ENCODE measurements around the gene KCNIP2. TPM values are rescaled to one million over a fixed set of nuclear protein-coding genes. Genes with fewer than 3 reads are reported as not detected.
A peak's percentile ranks its signal among the peaks of the same experiment; 100 is the strongest.

Gene KCNIP2
- total and polyA plus RNA-seq, 2 of the 4 experiments (the other 2 are of a cell fraction): under 0.01 to 0.87 TPM

DNA sequence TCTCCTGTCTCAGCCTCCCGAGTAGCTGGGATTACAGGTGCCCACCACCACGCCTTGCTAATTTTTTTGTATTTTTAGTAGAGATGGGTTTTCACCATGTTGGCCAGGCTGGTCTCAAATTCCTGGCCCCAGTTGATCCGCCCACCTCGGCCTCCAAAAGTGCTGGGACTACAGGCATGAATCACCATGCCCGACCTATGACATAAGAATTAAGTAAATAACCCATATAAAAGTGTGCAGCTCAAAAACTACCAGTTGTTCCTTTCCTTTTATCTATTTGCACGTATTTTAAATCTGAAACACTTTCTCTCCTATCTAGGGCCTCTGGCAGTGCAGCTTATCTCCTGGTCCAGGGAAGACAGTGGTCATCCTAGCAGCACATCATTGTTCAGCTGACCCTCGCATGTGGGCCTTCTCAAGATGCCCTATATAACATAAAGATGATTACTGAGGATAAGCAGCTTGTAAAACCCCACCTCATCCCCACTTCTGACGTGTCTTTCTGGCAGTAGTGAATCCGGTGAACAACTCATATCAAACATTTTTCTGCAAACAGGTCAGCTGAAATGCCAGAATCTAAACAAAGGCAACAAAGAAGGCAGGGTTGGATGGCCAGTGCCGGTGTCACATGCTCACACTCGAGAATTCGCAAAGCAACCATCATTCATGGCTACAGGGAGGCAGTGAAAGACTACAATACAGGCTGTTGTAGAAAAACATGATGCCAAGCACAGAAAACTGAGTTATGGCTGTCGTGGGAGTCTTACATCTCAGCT, 36.0 kb upstream of the KCNIP2 start (continued):
- TF ChIP-seq FOS (IDR thresholded peaks at IDR 0.05; ENCODE audit: low read depth, low read length): peak; percentile 13; the same call in 1 of the 2 replicates
- TF ChIP-seq RCOR1 (IDR thresholded peaks at IDR 0.05; ENCODE audit: insufficient replicate concordance, low read length): no peak
- TF ChIP-seq MXI1 (IDR thresholded peaks at IDR 0.05; ENCODE audit: borderline replicate concordance, low read depth, low read length): no peak

DNA sequence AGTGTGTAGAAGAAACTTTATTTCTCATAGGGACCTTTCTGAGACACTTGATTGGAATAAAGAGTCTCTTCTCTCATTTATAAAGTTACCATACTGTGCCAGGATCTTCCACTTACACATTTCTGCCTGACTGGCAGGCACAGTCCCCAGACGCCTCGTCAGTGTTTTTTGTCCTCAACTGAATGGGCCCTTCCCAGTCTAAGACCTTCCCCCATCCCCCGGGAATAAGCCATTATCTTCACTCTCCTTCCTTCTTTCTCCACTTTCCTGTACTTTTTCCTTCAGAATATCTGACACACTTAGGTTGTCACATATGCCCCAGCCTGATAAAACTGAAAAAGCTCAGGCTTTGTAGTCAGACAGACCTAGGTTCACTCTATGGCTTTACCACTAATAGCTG, 35.3 kb upstream of the KCNIP2 start:
- POLR2A ChIA-PET (ENCODE audit: unreplicated experiment): no interaction called here

More for the DNA sequence above, 35.3 kb upstream of the KCNIP2 start:
- intact Hi-C loops (cut with micrococcal nuclease): no loop called here
- TF ChIP-seq, protein P1, sequence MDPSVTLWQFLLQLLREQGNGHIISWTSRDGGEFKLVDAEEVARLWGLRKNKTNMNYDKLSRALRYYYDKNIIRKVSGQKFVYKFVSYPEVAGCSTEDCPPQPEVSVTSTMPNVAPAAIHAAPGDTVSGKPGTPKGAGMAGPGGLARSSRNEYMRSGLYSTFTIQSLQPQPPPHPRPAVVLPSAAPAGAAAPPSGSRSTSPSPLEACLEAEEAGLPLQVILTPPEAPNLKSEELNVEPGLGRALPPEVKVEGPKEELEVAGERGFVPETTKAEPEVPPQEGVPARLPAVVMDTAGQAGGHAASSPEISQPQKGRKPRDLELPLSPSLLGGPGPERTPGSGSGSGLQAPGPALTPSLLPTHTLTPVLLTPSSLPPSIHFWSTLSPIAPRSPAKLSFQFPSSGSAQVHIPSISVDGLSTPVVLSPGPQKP (IDR thresholded peaks at IDR 0.05; ENCODE audit: borderline replicate concordance, low read depth, low read length): no peak
- no peak for TF ChIP-seq POLR2A (IDR thresholded peaks at IDR 0.05; ENCODE audit: low read depth, low read length)
- TF ChIP-seq NFE2L2 (IDR thresholded peaks at IDR 0.05; ENCODE audit: low read depth, low read length): no peak
- no peak for TF ChIP-seq RAD21 (IDR thresholded peaks at IDR 0.05; ENCODE audit: low read length)
- TF ChIP-seq, protein P2, sequence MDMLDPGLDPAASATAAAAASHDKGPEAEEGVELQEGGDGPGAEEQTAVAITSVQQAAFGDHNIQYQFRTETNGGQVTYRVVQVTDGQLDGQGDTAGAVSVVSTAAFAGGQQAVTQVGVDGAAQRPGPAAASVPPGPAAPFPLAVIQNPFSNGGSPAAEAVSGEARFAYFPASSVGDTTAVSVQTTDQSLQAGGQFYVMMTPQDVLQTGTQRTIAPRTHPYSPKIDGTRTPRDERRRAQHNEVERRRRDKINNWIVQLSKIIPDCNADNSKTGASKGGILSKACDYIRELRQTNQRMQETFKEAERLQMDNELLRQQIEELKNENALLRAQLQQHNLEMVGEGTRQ (IDR thresholded peaks at IDR 0.05; ENCODE audit: low read depth, low read length): no peak
- no peak for TF ChIP-seq BHLHE40 (IDR thresholded peaks at IDR 0.05; ENCODE audit: low read depth, low read length)
- TF ChIP-seq MAFK (IDR thresholded peaks at IDR 0.05; ENCODE audit: low read depth, low read length): no peak
- TF ChIP-seq MAZ (IDR thresholded peaks at IDR 0.05; ENCODE audit: borderline replicate concordance, low read depth, low read length): no peak
- no peak for TF ChIP-seq SMC3 (IDR thresholded peaks at IDR 0.05; ENCODE audit: low read depth, low read length)
- peak overlapping the region; percentile 65; the same call in 2 of the 3 replicates for H2BK15ac ChIP-seq (ENCODE audit: low read depth, low read length)
- H3K9ac ChIP-seq (ENCODE audit: low read depth, low read length): no peak overlapping the region
- no TSS peak for BruUV-seq (replicated peaks)
- no peaks in the 10 kb centered on the region for H3K27me3 ChIP-seq (ENCODE audit: control insufficient read depth, insufficient read depth, low read length)
- peak overlapping the region; percentile 22 for H2BK5ac ChIP-seq (ENCODE audit: low read depth, low read length, poor library complexity, severe bottlenecking)
- no peak overlapping the region for H2AK9ac ChIP-seq (replicated peaks; ENCODE audit: low read depth, low read length, poor library complexity)
- peak overlapping the region; percentile 23 for H3K14ac ChIP-seq (replicated peaks; ENCODE audit: low read depth, low read length)
- no peaks in the 10 kb centered on the region for H3K9me3 ChIP-seq (ENCODE audit: control insufficient read depth, insufficient read depth, low read length)
- no peak overlapping the region for H2AFZ ChIP-seq (replicated peaks; ENCODE audit: low read length, poor library complexity)
- H4K5ac ChIP-seq (ENCODE audit: low read depth, low read length): peak overlapping the region; percentile 30; the same call in 1 of the 2 replicates
- peak overlapping the region; percentile 34; the same call in 1 of the 2 replicates for H3K4ac ChIP-seq (ENCODE audit: low read depth, low read length)
- H3K4me1 ChIP-seq (ENCODE audit: control insufficient read depth, insufficient read depth, low read length): peaks cover 13% of the 10 kb centered on the region
- no peak; the same call in 1 of the 2 replicates for ATAC-seq (ENCODE audit: low read depth)
- no peak overlapping the region for H3K56ac ChIP-seq (ENCODE audit: extremely low read depth, insufficient read depth, low read length)
- peak overlapping the region; percentile 61 for H3K27ac ChIP-seq (ENCODE audit: insufficient read depth, low read length)
- peak overlapping the region; percentile 44 for H4K91ac ChIP-seq (ENCODE audit: insufficient read depth, low read depth, low read length)
- H3K23ac ChIP-seq (ENCODE audit: low read depth, low read length): no peak overlapping the region
- peak overlapping the region; percentile 41 for H2BK20ac ChIP-seq (ENCODE audit: low read depth, low read length)
- DNase-seq: no peak
- H3K4me2 ChIP-seq (ENCODE audit: low read depth, low read length): no peak overlapping the region
- peaks cover 23 to 28% of the 10 kb centered on the region in 2 experiments for H3K79me1 ChIP-seq (ENCODE audit: low read depth in 1 of 2, low read length in 2 of 2)
- in situ Hi-C loops (cut with MboI; ENCODE audit: low sequenced_read_pairs): no loop called here
- peak overlapping the region; percentile 57; the same call in 1 of the 2 replicates for H2AK5ac ChIP-seq (ENCODE audit: low read depth, low read length)
- H3K36me3 ChIP-seq (ENCODE audit: control insufficient read depth, insufficient read depth, low read length): no peaks in the 10 kb centered on the region
- no CpG with 5 or more reads among the region's 3 CpGs for WGBS, 2 experiments (ENCODE audit: extremely low coverage in 2 of 2, insufficient read length in 1 of 2)
- CTCF ChIA-PET: interaction anchor here (1.3 to 2.2 kb wide), 2 partner anchors 38 to 131 kb away, joined by 8 to 10 read pairs; no protein-coding TSS in a partner anchor
- H4K8ac ChIP-seq (ENCODE audit: low read depth in 2 of 2, low read length in 2 of 2): peak overlapping the region; percentile 74 to 77; a peak in 3 of 4 replicates
- H2BK120ac ChIP-seq (ENCODE audit: low read depth, low read length): peak overlapping the region; percentile 73
- peaks cover 4% of the 10 kb centered on the region; the same call in 1 of the 2 replicates for H4K20me1 ChIP-seq (ENCODE audit: insufficient read depth, low read length)
- H3K9me1 ChIP-seq (ENCODE audit: insufficient read depth, low read length): peaks cover 11% of the 10 kb centered on the region
- H3K4me3 ChIP-seq (ENCODE audit: insufficient read depth, low read depth, low read length): no peak overlapping the region
- H3K18ac ChIP-seq (ENCODE audit: low read depth, low read length): peak overlapping the region; percentile 78; the same call in 1 of the 2 replicates
- dilution Hi-C loops (cut with HindIII; ENCODE audit: low sequenced_read_pairs, unreplicated experiment): no loop called here

Measured in IMR-90 (cell line).